HEK293 (cell line): ENCODE results near the gene SRI.

Experiments used
- KLF1 ChIP-seq: fragments of 450-650 bp; formaldehyde crosslinking; IDR thresholded peaks from 2 replicates; pipeline ENCODE4 v1.5.1; 2016; ENCODE audit warnings: missing biosample characterization, missing genetic modification characterization
- TCF7L2 ChIP-seq: IDR thresholded peaks from 2 replicates; pipeline ENCODE4 v1.6.1; 2011; ENCODE audit warnings: low read depth, mild to moderate bottlenecking, inconsistent platforms, low read length, moderate library complexity, borderline replicate concordance
- ZBTB17 ChIP-seq: fragments of 450-650 bp; formaldehyde crosslinking; IDR thresholded peaks from 2 replicates; pipeline ENCODE4 v1.5.1; 2016; ENCODE audit warnings: missing biosample characterization, missing genetic modification characterization
- ZIC2 ChIP-seq: fragments of 450-650 bp; formaldehyde crosslinking; IDR thresholded peaks from 2 replicates; pipeline ENCODE4 v1.5.1; 2016; ENCODE audit warnings: missing biosample characterization, missing genetic modification characterization
- ZNF114 ChIP-seq: fragments of 450-650 bp; formaldehyde crosslinking; IDR thresholded peaks from 2 replicates; pipeline ENCODE4 v1.5.0; 2017; ENCODE audit warnings: missing biosample characterization, missing genetic modification characterization
- ZNF274 ChIP-seq, 2 experiments: fragments of 200-500 bp in 1 of 2; fragments of 450-650 bp in 1 of 2; sonication (Bioruptor generic) in 1 of 2; formaldehyde crosslinking in 1 of 2; IDR thresholded peaks; 2 replicates each; pipeline versions ENCODE4 v1.5.1 to v1.6.1; 2014 to 2016; ENCODE audit warnings: borderline replicate concordance in 1 of 2, inconsistent platforms in 1 of 2, low read length in 1 of 2, missing biosample characterization in 1 of 2, missing genetic modification characterization in 1 of 2
- ZNF350 ChIP-seq: fragments of 450-650 bp; formaldehyde crosslinking; IDR thresholded peaks from 2 replicates; pipeline ENCODE4 v1.5.0; 2017; ENCODE audit warnings: missing biosample characterization, mild to moderate bottlenecking, missing genetic modification characterization
- ZNF501 ChIP-seq: fragments of 450-650 bp; formaldehyde crosslinking; IDR thresholded peaks from 2 replicates; pipeline ENCODE4 v1.5.1; 2016; ENCODE audit warnings: missing biosample characterization, missing genetic modification characterization
- ZNF585B ChIP-seq: fragments of 450-650 bp; formaldehyde crosslinking; IDR thresholded peaks from 2 replicates; pipeline ENCODE4 v1.5.1; 2016; ENCODE audit warnings: missing biosample characterization, missing genetic modification characterization
- ZNF629 ChIP-seq: fragments of 450-650 bp; formaldehyde crosslinking; IDR thresholded peaks from 2 replicates; pipeline ENCODE4 v1.5.1; 2017; ENCODE audit warnings: missing biosample characterization, missing genetic modification characterization
- ZNF777 ChIP-seq: fragments of 450-650 bp; formaldehyde crosslinking; IDR thresholded peaks from 2 replicates; pipeline ENCODE4 v1.5.1; 2017; ENCODE audit warnings: missing biosample characterization, missing genetic modification characterization, borderline replicate concordance
- TF ChIP-seq, protein P1 (sequence below): fragments of 450-650 bp; formaldehyde crosslinking; IDR thresholded peaks from 2 replicates; pipeline ENCODE4 v1.5.1; 2016; ENCODE audit warnings: missing biosample characterization, missing genetic modification characterization
- TF ChIP-seq, protein P2 (sequence below): fragments of 450-650 bp; formaldehyde crosslinking; IDR thresholded peaks from 2 replicates; pipeline ENCODE4 v1.5.1; 2016; ENCODE audit warnings: missing biosample characterization, missing genetic modification characterization
- TF ChIP-seq, protein P3 (sequence below): fragments of 450-650 bp; formaldehyde crosslinking; IDR thresholded peaks from 2 replicates; pipeline ENCODE4 v1.5.1; 2016; ENCODE audit warnings: missing biosample characterization, missing genetic modification characterization

DNA sequence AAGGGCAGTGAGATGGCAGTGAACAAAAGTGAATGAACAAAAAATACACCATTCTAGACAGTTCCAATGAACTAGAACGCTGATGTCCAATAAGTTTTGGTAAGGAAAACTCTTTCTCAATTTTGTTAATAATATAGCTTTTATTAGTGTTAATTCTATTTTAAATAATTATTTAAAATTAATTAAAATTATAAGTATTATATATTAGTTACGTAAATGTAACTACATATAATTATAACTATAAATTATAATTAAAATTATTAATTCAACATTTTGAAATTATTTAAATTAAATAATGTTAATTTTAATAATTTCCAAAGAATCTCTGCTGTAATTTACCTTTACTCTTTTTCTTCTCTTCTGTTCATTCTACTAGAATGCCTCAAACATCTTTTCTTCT is 5.4 kb downstream of the SRI start:
- TF ChIP-seq, protein P1, sequence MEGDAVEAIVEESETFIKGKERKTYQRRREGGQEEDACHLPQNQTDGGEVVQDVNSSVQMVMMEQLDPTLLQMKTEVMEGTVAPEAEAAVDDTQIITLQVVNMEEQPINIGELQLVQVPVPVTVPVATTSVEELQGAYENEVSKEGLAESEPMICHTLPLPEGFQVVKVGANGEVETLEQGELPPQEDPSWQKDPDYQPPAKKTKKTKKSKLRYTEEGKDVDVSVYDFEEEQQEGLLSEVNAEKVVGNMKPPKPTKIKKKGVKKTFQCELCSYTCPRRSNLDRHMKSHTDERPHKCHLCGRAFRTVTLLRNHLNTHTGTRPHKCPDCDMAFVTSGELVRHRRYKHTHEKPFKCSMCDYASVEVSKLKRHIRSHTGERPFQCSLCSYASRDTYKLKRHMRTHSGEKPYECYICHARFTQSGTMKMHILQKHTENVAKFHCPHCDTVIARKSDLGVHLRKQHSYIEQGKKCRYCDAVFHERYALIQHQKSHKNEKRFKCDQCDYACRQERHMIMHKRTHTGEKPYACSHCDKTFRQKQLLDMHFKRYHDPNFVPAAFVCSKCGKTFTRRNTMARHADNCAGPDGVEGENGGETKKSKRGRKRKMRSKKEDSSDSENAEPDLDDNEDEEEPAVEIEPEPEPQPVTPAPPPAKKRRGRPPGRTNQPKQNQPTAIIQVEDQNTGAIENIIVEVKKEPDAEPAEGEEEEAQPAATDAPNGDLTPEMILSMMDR: no peak
- TF ChIP-seq ZNF350 (tag by site-specific recombination) (no peak), TCF7L2 (no peak), KLF1 (tag by site-specific recombination) (no peak), ZNF585B (no peak), ZNF274 (IDR thresholded peaks at IDR 0.05; ENCODE audit: low read length) (no peak), ZNF274 (tag by site-specific recombination; IDR thresholded peaks at IDR 0.05; ENCODE audit: borderline replicate concordance) (no peak), ZIC2 (tag by site-specific recombination) (no peak), ZBTB17 (tag by site-specific recombination) (no peak), ZNF501 (tag by site-specific recombination) (no peak), ZNF114 (tag by site-specific recombination) (no peak), ZNF777 (tag by site-specific recombination) (no peak), ZNF629 (tag by site-specific recombination) (no peak)
- TF ChIP-seq, protein P2, sequence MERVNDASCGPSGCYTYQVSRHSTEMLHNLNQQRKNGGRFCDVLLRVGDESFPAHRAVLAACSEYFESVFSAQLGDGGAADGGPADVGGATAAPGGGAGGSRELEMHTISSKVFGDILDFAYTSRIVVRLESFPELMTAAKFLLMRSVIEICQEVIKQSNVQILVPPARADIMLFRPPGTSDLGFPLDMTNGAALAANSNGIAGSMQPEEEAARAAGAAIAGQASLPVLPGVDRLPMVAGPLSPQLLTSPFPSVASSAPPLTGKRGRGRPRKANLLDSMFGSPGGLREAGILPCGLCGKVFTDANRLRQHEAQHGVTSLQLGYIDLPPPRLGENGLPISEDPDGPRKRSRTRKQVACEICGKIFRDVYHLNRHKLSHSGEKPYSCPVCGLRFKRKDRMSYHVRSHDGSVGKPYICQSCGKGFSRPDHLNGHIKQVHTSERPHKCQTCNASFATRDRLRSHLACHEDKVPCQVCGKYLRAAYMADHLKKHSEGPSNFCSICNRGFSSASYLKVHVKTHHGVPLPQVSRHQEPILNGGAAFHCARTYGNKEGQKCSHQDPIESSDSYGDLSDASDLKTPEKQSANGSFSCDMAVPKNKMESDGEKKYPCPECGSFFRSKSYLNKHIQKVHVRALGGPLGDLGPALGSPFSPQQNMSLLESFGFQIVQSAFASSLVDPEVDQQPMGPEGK: no peak
- TF ChIP-seq, protein P3, sequence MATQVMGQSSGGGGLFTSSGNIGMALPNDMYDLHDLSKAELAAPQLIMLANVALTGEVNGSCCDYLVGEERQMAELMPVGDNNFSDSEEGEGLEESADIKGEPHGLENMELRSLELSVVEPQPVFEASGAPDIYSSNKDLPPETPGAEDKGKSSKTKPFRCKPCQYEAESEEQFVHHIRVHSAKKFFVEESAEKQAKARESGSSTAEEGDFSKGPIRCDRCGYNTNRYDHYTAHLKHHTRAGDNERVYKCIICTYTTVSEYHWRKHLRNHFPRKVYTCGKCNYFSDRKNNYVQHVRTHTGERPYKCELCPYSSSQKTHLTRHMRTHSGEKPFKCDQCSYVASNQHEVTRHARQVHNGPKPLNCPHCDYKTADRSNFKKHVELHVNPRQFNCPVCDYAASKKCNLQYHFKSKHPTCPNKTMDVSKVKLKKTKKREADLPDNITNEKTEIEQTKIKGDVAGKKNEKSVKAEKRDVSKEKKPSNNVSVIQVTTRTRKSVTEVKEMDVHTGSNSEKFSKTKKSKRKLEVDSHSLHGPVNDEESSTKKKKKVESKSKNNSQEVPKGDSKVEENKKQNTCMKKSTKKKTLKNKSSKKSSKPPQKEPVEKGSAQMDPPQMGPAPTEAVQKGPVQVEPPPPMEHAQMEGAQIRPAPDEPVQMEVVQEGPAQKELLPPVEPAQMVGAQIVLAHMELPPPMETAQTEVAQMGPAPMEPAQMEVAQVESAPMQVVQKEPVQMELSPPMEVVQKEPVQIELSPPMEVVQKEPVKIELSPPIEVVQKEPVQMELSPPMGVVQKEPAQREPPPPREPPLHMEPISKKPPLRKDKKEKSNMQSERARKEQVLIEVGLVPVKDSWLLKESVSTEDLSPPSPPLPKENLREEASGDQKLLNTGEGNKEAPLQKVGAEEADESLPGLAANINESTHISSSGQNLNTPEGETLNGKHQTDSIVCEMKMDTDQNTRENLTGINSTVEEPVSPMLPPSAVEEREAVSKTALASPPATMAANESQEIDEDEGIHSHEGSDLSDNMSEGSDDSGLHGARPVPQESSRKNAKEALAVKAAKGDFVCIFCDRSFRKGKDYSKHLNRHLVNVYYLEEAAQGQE (tag by site-specific recombination): no peak
